Measurements from ENCODE around the gene CTDSPL.

- TF ChIP-seq POLR2AphosphoS5 (IDR thresholded peaks at IDR 0.05; ENCODE audit: low read length) (no peak), ZSCAN29 (IDR thresholded peaks at IDR 0.05) (no peak), SREBF2 (IDR thresholded peaks at IDR 0.05; ENCODE audit: low read length) (no peak), HCFC1 (IDR thresholded peaks at IDR 0.05; ENCODE audit: low read length) (no peak), NR2C2 (IDR thresholded peaks at IDR 0.05; ENCODE audit: borderline replicate concordance, control insufficient read depth, insufficient read length, low read depth) (no peak), EP300 (IDR thresholded peaks at IDR 0.05; ENCODE audit: borderline replicate concordance in 1 of 2, control insufficient read depth in 1 of 2, low read depth in 2 of 2, low read length in 2 of 2) (no peak), BRCA1 (IDR thresholded peaks at IDR 0.05; ENCODE audit: low read depth, low read length) (no peak), ZBTB11 (CRISPR knock-in tag; IDR thresholded peaks at IDR 0.05) (no peak), EZH2 (IDR thresholded peaks at IDR 0.05; ENCODE audit: borderline replicate concordance, control insufficient read depth, low read depth, low read length) (no peak), MTA3 (IDR thresholded peaks at IDR 0.05; ENCODE audit: borderline replicate concordance, low read length) (no peak), CTCF (IDR thresholded peaks at IDR 0.05 in 2 of 3, conservative IDR thresholded peaks at IDR 0.05 in 1 of 3; ENCODE audit: control insufficient read depth in 2 of 3, extremely low read depth in 1 of 3, insufficient read depth in 1 of 3, low read depth in 3 of 3, low read length in 3 of 3) (no peak), TCF7 (IDR thresholded peaks at IDR 0.05; ENCODE audit: borderline replicate concordance) (no peak), PRDM15 (CRISPR knock-in tag; IDR thresholded peaks at IDR 0.05) (no peak)
Measured at GRCh38 chr3:37979541-37980461, 118.1 kb downstream of the CTDSPL start.

All from GM12878 (cell line).